NB4 (cell line): Measurements from ENCODE around the gene CGB2.

Experiments used
- POLR2A ChIP-seq: IDR thresholded peaks from 2 replicates; pipeline ENCODE4 v1.6.1; 2011; ENCODE audit warnings: mild to moderate bottlenecking; ENCODE audit not compliant: insufficient read length; ENCODE audit errors: extremely low read depth
- TF ChIP-seq, protein P1 (sequence below): IDR thresholded peaks from one replicate; pipeline ENCODE4 v1.5.1; 2012; ENCODE audit warnings: low read depth, low read length

DNA sequence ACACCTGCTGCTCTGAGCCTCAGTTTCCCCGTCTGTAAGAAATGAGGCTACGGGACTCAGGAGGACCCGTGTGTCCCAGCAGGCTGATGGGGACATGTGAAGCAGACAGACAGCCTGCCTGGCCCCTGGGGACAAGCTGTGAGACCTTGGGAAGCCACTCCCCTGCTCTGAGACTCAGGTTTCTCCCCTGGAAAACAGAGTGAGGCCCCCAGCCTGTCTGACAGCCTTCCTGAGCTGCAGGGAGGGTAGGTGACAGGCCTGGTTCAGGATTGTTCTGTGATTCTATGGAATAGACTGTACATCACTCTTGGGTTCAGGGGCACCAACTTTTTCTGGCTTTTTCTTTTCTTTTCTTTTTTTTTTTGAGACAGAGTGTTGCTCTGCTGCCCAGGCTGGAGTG lies 35.9 kb downstream of the CGB2 start:
- TF ChIP-seq, protein P1, sequence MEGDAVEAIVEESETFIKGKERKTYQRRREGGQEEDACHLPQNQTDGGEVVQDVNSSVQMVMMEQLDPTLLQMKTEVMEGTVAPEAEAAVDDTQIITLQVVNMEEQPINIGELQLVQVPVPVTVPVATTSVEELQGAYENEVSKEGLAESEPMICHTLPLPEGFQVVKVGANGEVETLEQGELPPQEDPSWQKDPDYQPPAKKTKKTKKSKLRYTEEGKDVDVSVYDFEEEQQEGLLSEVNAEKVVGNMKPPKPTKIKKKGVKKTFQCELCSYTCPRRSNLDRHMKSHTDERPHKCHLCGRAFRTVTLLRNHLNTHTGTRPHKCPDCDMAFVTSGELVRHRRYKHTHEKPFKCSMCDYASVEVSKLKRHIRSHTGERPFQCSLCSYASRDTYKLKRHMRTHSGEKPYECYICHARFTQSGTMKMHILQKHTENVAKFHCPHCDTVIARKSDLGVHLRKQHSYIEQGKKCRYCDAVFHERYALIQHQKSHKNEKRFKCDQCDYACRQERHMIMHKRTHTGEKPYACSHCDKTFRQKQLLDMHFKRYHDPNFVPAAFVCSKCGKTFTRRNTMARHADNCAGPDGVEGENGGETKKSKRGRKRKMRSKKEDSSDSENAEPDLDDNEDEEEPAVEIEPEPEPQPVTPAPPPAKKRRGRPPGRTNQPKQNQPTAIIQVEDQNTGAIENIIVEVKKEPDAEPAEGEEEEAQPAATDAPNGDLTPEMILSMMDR = no peak
- TF ChIP-seq POLR2A = no peak
